GM18498 (cell line): Measurements from ENCODE around the gene EPS8.
"Not testable (repeated sequence)": the region's sequence is repeated elsewhere in the genome, so short reads cannot be mapped to it uniquely, and the experiment has no call there.

Experiments
- ATAC-seq: cut with Tn5 transposase; IDR thresholded peaks from one replicate; pipeline ENCODE4 v1.9.1; 2021; ENCODE audit warnings: mild to moderate bottlenecking, moderate library complexity; ENCODE audit not compliant: unreplicated experiment

EPS8 gene

DNA sequence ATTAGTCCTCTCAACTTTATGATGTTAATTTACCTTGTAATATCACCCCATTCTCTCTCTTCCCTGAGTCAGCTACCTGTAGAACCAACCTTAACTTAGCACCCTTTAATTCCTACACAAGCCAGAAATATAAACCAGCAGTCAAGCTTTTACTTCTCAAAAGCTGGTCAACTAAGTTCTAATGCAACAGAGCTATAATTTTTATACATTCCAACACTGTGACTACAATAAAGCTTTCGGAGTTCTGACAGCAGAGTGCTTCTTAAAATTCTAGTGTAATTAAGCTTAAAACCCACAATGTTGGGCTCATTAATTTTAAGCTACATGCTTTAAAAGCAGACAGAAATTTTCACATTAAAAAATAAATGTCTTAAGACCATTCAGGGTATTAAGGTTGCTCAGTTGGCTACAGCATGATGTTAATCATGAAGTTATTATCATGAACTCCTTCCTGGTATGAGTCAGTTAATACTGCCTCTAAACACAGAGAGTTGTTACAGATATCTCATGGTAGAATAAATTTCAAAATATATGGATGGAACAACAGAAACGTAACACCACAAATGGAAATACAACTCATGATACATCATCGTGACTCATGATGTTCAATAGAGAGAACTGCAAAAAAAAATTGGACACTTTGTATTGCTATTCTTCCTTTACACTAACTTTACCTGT lies 126.7 kb downstream of the EPS8 start:
- ATAC-seq: no peak

DNA sequence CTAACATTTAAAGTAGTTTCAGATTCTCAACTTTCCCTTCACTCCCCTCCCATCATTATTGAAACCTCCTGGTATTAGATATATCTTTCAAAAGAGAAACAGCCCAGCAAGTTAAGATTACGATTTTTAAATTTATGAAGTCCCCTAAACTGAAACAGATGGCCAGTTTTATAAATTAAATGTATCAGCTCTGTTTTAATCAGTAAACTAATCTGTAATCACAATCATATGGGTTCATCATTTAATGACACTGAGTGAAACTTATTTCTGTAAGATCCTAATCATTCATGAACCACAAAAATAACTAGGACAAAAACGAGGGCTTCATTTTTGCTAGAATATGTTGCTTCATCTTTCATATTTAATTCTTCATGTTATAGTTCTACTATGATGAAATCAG lies 137.8 kb downstream of the EPS8 start:
- no peak for ATAC-seq

DNA sequence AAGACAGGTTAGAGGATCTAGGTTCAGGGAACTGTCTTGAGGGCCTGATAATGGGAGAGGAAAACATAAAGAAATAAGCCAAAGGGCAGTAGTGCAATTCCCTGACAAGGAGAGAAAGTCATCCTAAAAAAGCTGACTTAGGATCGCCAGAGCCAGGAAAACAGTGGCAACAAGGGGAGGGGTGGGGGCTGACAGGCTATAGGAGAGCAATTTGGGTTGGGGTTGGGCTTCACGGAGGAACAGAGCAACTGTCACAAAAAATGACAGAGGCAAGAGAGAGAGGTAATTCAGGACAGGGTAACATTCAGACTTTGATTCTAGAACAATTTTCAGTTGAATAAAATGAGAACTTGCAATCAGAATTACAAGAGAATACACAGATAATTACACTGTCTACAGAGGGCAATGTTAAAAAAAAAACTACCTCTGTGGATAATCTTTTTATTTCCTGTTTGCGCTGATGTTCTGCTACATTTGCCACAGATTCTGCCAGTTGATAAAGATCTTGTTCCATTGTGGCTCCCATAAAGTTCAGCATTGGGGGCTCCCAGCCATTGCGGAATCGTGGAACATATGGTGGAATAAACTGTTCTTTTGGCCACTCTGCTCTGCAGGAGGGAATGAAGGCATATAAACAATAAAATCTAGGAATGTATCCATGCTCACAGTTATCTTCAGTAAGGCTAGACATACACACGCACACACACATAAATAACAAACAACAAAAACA lies 138.6 kb downstream of the EPS8 start:
- ATAC-seq: no peak

DNA sequence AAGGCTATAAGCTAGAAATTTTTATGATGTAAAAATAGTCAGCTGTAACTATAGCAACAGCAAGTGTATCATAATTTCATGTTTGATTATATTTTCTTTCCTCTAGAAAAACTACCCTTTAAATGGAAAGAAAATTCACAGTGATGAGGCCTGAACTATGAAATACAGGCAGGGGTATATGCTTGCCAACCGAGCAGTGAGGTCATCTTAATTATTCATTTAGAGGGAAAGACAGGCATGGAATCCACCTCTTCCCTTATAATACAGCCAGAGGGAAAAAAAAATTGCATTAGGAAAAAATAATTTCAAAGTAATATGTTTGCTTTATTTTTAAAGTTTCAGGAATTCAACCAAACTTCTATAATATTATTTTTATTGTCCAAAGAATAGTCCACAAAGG lies 139.8 kb downstream of the EPS8 start:
- no peak for ATAC-seq

DNA sequence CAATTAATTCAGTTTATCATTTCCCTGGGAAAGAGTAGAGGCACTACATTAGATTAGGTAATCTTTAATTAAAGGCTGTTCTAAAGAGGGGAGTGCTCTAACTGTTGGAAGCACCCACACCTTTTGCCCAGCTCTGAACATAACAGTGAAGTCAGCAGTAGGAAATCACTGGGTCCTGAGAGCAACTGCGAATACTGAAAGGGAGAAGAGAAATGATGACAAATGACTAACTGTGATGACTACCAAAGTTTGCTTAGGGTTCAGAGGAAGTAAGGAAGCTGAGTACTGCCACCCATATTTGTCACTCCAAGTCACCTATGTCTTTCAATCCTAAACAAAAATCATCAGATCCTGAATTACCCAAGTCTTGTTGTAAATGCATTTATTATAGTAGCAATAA lies 140.6 kb downstream of the EPS8 start:
- no peak for ATAC-seq

DNA sequence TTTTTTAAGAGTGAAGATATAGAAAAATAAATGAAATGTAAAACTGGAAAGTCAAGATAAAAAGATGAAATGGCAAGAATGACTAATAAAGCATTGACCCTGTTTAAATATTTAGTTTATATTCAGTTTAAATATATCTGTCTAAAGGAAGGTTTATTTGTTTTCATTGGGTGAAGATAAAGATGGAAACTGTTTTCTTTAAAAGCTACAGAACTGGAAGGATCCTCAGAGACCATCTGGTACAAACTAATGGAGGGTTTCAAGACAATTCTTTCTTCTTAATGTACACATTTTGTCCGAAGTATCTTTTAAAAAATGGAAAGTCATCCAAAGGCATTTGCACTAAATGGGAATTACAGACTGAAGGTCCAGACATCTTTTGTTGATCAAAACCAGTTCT lies 142.6 kb downstream of the EPS8 start:
- ATAC-seq: no peak

DNA sequence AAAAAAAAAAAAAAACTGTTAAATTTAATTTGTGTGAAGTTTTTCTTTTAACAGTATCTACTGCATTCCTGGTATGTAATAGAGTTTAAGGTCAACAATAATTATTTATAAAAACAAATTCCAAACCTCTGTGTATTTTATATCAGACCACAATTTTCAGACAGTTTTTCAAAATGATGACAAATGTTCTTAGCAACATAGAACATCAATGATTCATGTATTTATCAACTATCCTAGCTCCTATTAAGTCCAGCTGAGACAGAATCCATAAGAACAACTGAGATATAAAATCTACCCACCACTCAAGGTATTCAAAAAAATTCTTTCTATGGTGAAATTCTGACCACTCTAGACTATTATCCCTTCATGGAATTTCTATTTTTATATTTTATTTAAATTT lies 144.5 kb downstream of the EPS8 start:
- no peak for ATAC-seq

DNA sequence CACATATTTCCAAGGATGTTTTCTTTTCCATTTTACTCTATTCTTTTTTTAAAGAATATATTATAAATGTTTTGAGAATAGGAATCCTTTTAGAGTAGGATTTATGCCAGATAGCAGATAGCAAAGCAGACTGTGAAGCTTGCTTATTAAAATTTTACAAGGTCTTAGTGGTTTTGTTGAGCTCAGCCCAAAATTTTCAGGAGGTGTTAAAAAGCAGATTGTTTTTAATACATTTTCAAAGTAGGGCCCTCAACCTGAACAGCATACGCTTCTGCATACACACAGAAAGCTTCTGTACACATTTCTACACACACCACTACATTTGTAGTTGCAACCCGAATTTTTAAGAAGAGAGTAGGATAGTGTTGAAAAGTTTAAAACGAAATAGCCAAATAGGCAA lies 151.0 kb downstream of the EPS8 start:
- ATAC-seq: no peak

DNA sequence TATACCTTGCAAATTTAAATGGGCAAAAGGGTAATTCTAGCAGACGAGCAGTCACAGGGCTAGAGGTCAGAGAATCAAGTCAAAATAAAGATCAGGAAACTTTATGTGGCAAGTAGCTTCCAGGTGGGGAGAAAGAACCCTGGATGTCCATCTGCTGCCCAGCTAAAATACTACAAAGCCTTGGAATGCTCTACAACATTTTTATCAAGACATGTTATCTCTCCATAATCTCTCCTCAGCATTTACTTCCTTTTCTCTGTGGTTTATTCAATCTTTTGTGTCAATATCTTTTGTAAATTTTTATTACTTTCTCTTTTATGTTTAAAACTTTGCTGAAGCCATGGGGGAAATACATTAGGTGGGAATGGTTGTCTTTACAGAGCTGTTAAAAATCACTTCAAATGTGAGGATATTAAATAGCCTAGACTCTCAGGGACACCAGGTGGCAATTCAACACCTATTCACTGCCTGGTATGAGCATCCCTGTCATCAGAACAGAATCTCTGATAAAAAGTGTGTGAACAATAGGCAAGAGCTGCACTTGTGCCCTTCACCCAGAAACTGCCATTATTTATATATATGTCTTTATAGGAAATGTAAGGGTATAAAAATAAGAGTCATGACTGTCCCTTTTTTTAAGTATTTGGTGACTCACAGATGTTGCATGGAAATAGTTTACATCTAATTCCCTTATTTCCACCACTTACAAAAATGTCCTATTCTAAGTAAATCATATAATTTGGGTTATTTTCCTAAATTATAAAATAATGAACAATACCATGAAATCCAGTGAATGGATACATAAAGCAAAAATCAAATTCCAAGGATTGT lies 152.9 kb downstream of the EPS8 start:
- ATAC-seq: no peak

DNA sequence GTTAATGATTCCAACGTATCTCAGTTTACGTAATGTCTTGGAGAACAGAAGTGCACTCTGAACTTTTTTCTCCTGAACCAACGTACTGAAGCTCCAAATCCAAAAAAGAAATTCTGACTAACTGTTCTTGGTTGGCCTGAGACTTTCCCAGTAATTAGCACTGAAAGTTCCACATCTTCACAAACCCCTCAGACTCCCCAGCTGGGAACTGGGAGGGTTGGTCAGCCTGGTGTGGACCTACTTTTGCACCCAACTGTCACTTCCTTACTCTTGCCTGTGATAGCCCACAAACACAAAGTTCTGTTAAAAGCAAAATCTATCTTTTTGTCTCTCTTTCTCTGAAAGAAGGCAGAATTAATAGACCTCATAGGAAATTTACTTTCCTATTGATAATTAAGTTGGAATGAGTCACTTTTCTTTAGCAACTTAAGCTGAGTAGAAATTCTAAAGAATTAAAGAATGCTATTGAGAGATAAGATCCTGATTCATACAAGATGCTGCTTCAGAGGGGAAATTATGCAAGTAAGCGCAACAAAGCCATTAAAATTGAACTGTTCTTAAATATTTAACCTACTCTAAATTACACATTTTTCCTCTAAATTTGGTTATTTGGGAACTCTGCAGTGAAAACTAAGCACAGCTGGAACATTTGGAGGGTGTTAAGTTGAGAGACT lies 155.0 kb downstream of the EPS8 start:
- ATAC-seq: no peak

DNA sequence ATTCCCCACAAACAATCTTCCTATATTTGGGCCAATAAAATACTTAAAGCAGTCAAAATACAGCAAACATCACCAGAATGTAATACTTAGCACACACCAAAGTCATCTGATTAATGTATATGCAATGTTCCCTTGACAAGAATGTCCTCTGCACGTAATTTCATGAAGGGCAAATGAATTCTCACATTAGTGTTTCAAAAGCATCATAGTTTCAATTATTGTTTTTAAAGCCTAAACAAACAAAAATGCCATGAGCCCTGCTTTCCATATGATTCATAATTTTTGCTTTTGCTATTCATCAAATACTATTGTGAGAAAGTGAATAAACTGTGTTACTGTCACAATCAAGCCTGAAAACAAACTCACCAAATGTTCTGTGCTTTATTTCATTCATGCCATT lies 156.0 kb downstream of the EPS8 start:
- ATAC-seq: no peak

DNA sequence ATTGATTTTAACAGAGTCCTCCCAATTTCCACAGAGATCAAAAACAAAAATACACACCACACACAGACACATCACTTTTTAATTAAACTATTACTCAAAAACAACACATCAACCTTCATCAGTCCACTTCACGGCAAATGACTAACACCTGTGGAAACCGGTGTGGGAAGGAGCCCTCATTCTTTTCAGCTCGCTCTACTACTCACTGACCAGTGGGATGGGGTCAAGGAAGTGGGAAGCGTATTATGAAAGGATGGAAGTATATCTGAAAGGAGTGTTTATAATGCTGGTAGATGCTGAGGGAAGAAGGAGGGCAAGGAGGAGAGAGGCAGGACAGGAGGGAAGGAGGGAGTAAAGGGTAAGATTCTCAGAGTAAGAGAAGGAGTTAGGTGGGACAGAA lies 156.5 kb downstream of the EPS8 start:
- ATAC-seq: no peak

DNA sequence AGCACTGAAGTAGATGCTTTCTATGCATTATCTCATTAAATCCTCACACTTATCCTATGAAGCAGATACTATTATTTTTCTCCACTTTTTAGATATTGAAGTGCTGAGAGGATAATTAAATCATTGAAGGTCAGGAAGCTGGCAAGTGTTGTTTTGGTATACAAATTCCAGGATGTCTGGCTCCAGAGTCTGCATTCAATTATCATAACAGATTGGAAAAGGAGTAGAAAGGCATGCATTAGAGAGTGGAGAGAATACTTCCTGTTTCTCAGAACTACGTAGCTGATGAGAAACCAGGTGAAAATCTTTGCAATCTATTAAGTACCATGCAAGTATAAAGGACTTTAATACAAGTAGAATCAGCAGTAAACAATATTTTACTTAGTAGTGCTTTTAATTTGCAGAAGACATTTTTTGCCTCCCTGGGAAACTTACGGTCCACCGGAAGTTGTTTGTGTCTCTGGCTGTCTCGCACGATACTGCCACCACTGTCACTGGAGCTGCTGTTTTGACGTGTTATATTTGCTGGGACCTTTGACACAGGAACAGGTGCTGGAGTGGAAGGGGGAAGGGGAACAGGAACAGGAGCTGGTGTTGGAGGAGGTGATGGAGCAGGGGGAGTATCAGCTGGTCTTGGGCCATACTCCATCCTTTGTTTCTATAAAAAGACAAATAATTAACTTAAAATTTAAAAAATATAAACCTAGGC lies 158.0 kb downstream of the EPS8 start:
- no peak for ATAC-seq

DNA sequence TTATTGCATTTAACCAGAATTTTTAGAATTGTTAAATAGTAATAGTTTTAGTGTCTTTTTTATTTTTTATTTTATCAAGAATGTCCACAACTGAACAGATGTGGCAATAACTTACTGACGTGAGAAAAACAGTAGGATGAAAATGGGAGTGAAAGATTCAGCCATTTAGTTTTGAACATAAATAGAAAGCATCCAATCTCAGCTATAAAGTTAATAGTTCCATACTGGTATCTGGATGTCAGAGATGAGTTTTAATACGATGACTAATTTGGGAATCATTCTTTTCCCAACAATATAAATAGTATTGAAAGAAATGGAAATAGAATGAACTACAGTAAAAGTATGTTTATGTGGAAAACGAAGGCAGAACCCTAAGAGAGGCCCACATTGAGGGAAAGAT lies 159.4 kb downstream of the EPS8 start:
- ATAC-seq: no peak

DNA sequence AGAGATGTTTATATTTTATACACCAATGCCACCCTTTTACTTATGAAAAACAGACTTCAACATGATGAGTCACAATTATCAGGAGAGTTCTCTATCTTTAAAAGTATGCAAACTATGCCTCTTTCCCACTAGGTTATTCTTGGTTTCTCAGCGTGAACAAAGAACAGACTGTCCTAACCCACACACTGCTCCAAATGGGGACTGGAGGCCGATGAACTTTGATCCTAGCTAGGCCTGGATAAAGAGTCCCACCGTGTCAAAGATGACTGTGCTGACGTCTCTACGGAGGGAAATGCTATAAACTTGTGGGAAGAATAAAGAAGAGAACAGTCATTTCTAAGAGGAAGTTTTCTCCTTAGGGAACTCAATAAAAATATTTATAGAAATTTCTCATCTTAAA lies 160.1 kb downstream of the EPS8 start:
- ATAC-seq: no peak

DNA sequence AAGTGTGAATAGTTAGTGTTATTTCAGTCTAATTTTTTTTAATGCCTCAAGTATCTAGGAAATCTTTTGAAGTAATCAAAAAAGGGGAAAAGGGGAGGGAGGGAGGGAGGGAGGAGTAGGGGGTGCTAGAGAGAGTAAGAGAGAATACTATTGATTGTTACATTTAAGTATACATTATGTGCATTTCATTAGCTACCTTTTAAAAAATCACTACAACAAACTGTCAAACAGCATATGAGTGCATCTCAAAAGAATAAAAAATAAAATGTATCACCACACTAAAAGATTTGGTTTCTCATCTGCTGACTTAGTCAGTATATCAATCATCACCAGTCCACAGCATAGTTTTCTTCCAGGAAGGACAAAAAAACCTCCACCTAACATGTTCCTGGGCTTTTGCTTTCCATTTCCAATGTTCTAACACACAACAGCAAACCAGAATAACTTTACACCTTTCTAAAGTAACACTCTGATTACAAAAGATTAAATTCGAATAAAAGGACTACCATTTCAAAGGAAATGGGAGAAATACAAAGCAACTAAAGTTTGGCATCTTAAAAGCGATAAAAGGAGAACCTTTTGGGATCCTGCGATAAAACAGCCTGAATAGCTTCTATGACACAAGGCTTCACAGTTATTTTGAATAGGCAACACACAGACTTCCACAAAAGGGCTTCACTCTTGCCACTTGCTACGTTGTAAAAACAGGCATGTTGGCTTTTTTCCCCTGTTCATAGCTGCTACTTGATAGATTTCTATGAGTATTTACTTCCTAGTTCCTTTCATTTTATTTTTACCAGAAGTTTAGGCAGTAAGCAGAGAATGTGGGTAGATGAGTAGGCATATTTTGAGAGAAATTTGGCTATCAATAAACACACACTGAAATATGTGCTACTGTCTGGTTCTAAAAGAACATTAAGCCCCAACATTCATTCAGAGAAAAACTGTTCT lies 160.9 kb downstream of the EPS8 start:
- no peak for ATAC-seq

DNA sequence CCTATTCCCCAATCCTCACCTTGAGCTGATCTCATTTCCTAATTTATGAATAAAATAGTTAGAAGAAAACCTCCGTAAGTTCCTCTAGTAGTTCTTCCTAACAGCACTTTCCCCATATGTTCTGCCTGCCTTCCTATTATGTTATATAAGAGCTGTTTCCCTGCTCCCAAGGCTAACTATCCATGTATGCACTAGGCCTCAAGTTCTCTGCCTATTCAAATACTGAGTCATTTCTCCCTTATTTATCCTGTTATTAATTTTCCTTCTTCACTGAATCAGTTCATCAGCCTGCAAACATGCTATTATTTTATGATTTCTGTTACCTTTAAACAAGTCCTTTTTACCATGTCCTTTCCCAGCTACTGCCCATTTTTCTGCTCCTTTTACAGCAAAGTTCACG lies 164.1 kb downstream of the EPS8 start:
- ATAC-seq: no peak

DNA sequence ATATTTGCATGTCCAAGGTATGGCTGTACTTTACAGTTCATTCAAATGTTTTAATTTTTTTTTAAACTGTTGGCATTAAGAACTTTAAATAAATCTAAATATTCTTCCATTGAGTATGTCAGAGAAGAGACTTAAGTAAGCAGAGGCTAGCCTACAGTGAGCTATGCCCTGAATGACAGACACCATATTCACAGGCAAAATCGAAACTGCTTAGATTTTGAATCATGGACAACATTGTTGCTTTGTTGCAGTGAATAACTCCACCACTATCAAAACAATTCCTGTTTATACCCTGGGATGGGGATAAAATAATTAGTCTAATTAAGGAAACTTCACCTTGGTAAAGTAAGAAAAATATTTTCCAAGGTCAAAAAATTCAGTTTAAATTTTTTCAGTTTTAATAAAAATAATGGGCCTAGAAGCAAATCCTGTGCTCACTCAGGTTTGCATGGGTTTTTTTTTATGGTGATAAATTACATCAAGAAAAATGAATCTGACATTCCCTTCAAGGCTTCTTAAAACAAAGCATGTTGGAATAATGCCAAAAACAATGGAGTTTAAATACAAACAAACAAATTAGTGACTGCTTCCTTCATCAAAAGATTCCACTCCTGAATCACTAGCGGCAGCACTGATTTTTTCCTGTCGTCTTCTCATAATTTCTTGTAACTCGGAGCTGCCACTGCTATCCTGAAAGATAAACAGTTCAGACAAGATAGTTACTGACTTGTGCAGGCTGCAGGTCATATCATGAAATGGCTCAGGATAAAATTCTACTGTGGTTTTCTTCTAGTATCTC lies 168.2 kb downstream of the EPS8 start:
- ATAC-seq: no peak

DNA sequence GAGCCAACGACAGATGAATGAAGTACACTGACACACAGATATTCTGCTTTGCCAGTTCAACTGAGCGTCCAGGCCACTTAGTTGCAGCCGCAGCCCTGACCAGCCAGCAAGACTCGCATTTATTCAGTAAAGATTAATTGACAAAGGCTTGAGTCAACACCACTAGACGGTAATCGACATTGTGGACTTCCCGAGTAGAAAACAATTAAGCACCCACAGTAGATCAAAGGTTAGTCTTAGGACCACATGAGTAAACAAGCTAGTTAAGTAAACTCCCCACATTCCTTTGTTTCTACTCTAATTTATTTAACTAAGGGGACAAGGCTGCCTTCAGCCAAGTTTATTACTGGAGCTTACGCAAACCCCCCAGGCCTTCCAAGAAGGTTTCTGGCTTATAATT lies 172.7 kb downstream of the EPS8 start:
- ATAC-seq: not testable (repeated sequence)
